ENCODE results near the gene NBR1. TPM values are rescaled to one million over a fixed set of nuclear protein-coding genes. Genes with fewer than 3 reads are reported as not detected.
"Not testable (repeated sequence)": the region's sequence is repeated elsewhere in the genome, so short reads cannot be mapped to it uniquely, and the experiment has no call there.

Gene NBR1
- total RNA-seq, 4 donors from 2014 or later = 135 to 162 (median 145) TPM

DNA sequence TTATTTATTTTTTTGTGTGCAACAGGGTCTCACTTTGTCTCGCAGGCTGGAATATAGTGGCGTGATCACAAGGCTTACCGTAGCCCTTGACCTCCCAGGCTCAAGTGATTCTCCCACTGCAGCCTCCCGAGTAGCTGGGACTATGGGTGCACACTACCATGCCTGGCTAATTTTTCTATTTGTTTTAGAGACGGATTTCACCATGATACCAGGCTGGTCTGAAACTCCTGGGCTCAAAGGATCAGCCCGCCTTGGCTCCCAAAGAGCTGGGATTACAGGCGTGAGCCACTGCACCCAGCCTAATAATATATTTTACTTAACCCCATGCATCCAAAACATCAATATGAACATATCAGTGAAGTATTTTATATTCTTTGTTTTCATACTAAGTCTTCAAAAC lies 55.4 kb downstream of the NBR1 start:
- in situ Hi-C loops (cut with MboI; ENCODE audit: low sequenced_read_pairs in 4 of 4) = no loop called here
- peaks cover 0 to 7% of the 10 kb centered on the region in 2 donors for H3K36me3 ChIP-seq
- no peak overlapping the region for H3K4me3 ChIP-seq
- no peaks in the 10 kb centered on the region for H3K9me3 ChIP-seq
- H3K27me3 ChIP-seq = no peaks in the 10 kb centered on the region
- intact Hi-C loops (cut with DNase I; ENCODE audit: low total_unique reads) = no loop called here
- ATAC-seq = no peak
- no peak for DNase-seq
- no peaks in the 10 kb centered on the region for H3K4me1 ChIP-seq
- no peak overlapping the region for H3K27ac ChIP-seq
- TF ChIP-seq POLR2A (IDR thresholded peaks at IDR 0.05) = no peak
- TF ChIP-seq, protein P1, sequence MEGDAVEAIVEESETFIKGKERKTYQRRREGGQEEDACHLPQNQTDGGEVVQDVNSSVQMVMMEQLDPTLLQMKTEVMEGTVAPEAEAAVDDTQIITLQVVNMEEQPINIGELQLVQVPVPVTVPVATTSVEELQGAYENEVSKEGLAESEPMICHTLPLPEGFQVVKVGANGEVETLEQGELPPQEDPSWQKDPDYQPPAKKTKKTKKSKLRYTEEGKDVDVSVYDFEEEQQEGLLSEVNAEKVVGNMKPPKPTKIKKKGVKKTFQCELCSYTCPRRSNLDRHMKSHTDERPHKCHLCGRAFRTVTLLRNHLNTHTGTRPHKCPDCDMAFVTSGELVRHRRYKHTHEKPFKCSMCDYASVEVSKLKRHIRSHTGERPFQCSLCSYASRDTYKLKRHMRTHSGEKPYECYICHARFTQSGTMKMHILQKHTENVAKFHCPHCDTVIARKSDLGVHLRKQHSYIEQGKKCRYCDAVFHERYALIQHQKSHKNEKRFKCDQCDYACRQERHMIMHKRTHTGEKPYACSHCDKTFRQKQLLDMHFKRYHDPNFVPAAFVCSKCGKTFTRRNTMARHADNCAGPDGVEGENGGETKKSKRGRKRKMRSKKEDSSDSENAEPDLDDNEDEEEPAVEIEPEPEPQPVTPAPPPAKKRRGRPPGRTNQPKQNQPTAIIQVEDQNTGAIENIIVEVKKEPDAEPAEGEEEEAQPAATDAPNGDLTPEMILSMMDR (IDR thresholded peaks at IDR 0.05 in 4 of 5, conservative IDR thresholded peaks at IDR 0.05 in 1 of 5) = no peak

DNA sequence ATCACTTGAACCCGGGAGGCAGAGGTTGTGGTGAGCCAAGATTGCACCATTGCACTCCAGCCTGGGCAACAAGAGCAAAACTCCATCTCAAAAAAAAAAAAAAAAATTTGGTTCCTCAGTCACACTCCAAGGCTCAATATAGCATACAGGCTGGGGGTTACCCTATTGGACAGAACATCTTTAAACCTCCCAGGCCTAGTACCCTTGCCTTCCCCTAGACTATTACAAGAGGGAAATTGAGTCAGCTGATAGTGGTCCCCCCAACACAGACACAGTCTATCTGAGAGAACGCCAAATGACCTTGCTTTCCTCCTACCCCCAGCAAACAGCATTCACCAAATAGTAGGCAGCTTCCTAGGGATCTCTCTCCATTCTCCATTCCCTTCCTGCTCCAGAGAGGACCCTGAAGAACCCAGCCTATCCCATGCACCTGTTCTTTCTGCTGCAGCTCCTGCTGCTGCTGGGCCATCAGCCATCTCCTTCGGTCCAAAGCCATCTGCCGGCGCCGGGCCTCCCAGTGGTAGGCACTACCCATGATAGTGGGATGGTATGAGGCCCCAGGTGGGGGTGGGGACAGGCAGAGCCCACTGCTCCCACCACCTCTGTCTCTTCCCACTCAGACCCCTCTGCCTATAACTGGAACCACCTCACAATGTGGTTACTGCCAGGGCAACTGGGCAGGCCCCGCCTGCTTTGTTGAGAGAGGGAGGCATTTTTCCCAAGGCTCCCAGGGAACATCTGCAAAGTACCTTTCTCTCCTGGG lies 57.2 kb downstream of the NBR1 start, which contains the start of gene CCDC200:
Gene CCDC200, minus strand, starts transcription at position 604 of the 763 bp plus-strand sequence. Its CDS starts 69 bp downstream, at position 535.
- intact Hi-C loops (cut with DNase I; ENCODE audit: low total_unique reads); H3K4me3 ChIP-seq; H3K27me3 ChIP-seq; DNase-seq; H3K36me3 ChIP-seq; H3K27ac ChIP-seq; H3K9me3 ChIP-seq; in situ Hi-C loops (cut with MboI; ENCODE audit: low sequenced_read_pairs in 4 of 4); H3K4me1 ChIP-seq; ATAC-seq: not testable (repeated sequence)

- Histone ChIP-seq H3K27ac (peak overlapping the region in 3 of 4 donors; percentile 9 to 84 (median 57)), H3K4me3 (peak overlapping the region in 3 of 4 donors; percentile 26 to 43 (median 39))
- intact Hi-C loops (cut with DNase I; ENCODE audit: low total_unique reads) = not testable (repeated sequence)
These were observed 60.4 kb downstream of the NBR1 start for GRCh38 chr17:43231205-43232020.

GRCh38 chr17:43232021-43232699 lies 61.1 kb downstream of the NBR1 start:
- H3K27me3 ChIP-seq; ATAC-seq; H3K9me3 ChIP-seq; H3K4me1 ChIP-seq; in situ Hi-C loops (cut with MboI; ENCODE audit: low sequenced_read_pairs in 4 of 4); H3K36me3 ChIP-seq; intact Hi-C loops (cut with DNase I; ENCODE audit: low total_unique reads): not testable (repeated sequence)
- peak overlapping the region in 3 of 4 donors; percentile 26 to 43 (median 39) for H3K4me3 ChIP-seq
- H3K27ac ChIP-seq = peak overlapping the region; percentile 9 to 84 (median 48)
- DNase-seq = peak; percentile 42

More at GRCh38 chr17:43231205-43232020, 60.4 kb downstream of the NBR1 start:
- DNase-seq; H3K27me3 ChIP-seq; in situ Hi-C loops (cut with MboI; ENCODE audit: low sequenced_read_pairs in 4 of 4); H3K36me3 ChIP-seq; H3K4me1 ChIP-seq; H3K9me3 ChIP-seq; ATAC-seq: not testable (repeated sequence)

GRCh38 chr17:43233263-43233662 lies 62.2 kb downstream of the NBR1 start:
- H3K27ac ChIP-seq; ATAC-seq; H3K36me3 ChIP-seq; H3K27me3 ChIP-seq; H3K4me3 ChIP-seq; in situ Hi-C loops (cut with MboI; ENCODE audit: low sequenced_read_pairs in 4 of 4); DNase-seq; H3K9me3 ChIP-seq; H3K4me1 ChIP-seq; intact Hi-C loops (cut with DNase I; ENCODE audit: low total_unique reads): not testable (repeated sequence)

- H3K27me3 ChIP-seq; H3K9me3 ChIP-seq; DNase-seq; H3K27ac ChIP-seq; intact Hi-C loops (cut with DNase I; ENCODE audit: low total_unique reads); ATAC-seq; H3K4me3 ChIP-seq; H3K4me1 ChIP-seq; in situ Hi-C loops (cut with MboI; ENCODE audit: low sequenced_read_pairs in 4 of 4); H3K36me3 ChIP-seq: not testable (repeated sequence)
These were observed 62.9 kb downstream of the NBR1 start, which contains the start of gene RNU2-1 for GRCh38 chr17:43233877-43234276. RNU2-1 (minus strand) TSS chr17:43233977.

- DNase-seq; H3K4me3 ChIP-seq; H3K27me3 ChIP-seq; intact Hi-C loops (cut with DNase I; ENCODE audit: low total_unique reads); in situ Hi-C loops (cut with MboI; ENCODE audit: low sequenced_read_pairs in 4 of 4); H3K27ac ChIP-seq; H3K4me1 ChIP-seq; H3K9me3 ChIP-seq; H3K36me3 ChIP-seq: not testable (repeated sequence)
- peak; percentile 42 to 49 for ATAC-seq
These were observed 68.6 kb downstream of the NBR1 start for GRCh38 chr17:43239597-43239996.

DNA sequence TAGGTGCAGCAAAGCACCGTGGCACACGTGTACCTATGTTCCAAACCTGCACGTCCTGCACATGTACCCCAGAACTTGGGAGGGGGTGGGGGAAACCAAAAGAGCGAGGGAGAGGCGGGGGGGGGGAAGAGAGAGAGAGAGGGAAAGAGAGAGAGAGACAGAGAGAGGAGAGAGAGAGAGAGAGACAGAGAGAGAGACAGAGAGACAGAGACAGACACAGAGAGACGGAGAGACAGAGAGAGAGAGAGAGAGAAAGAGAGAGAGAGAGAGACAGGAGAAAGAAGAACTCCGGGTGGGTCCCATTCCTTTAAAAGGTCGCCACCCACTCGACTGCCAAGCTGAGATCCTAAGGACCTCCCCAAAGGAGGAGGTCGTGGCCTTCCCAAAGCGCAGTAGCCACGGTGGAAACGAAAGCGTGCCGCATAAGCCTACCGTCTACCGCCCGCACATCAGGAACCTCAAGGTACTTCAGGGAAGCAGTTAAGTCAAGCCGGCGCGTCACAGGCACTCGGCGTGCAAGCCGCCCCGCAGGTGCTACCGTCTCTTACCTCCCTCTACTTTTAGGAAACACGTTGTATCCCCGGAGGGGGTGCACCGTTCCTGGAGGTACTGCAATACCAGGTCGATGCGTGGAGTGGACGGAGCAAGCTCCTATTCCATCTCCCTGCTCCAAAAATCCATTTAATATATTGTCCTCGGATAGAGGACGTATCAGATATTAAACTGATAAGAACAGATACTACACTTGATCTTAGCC lies 69.8 kb downstream of the NBR1 start:
- H3K4me1 ChIP-seq; H3K27ac ChIP-seq; H3K9me3 ChIP-seq; DNase-seq; intact Hi-C loops (cut with DNase I; ENCODE audit: low total_unique reads); H3K36me3 ChIP-seq; in situ Hi-C loops (cut with MboI; ENCODE audit: low sequenced_read_pairs in 4 of 4); H3K4me3 ChIP-seq; H3K27me3 ChIP-seq: not testable (repeated sequence)
- ATAC-seq = peak; percentile 45 to 49

- peak overlapping the region in 3 of 4 donors; percentile 21 to 47 (median 44) for H3K4me3 ChIP-seq
- intact Hi-C loops (cut with DNase I; ENCODE audit: low total_unique reads); DNase-seq; in situ Hi-C loops (cut with MboI; ENCODE audit: low sequenced_read_pairs in 4 of 4); H3K9me3 ChIP-seq; H3K4me1 ChIP-seq; H3K27me3 ChIP-seq; H3K36me3 ChIP-seq: not testable (repeated sequence)
- ATAC-seq = peak in 1 of 2 donors; percentile 71
- peak overlapping the region in 3 of 4 donors; percentile 52 to 75 (median 59) for H3K27ac ChIP-seq
These were observed 75.4 kb downstream of the NBR1 start for GRCh38 chr17:43246456-43246855.
